Measurements from ENCODE around the gene HAUS2.
"Not testable (repeated sequence)": the region's sequence is repeated elsewhere in the genome, so short reads cannot be mapped to it uniquely, and the experiment has no call there.

Gene HAUS2

GRCh38 chr15:42548249-42549031 is at the start of gene HAUS2, which contains the start of gene LRRC57:
Gene HAUS2, plus strand, starts transcription at chr15:42548838. Its CDS starts 35 bp downstream, at chr15:42548873.
Gene LRRC57, minus strand, starts transcription at chr15:42548793. Its CDS starts 359 bp downstream, at chr15:42548434.
- in situ Hi-C loops (cut with MboI; ENCODE audit: low sequenced_read_pairs), result no loop called here

GRCh38 chr15:42499858-42500609 is 48.6 kb upstream of the HAUS2 start:
- in situ Hi-C loops (cut with MboI; ENCODE audit: low sequenced_read_pairs), result no loop called here

GRCh38 chr15:42502477-42502876 is 46.2 kb upstream of the HAUS2 start:
- in situ Hi-C loops (cut with MboI; ENCODE audit: low sequenced_read_pairs), result no loop called here

- in situ Hi-C loops (cut with MboI; ENCODE audit: low sequenced_read_pairs), result no loop called here
Measured at GRCh38 chr15:42503825-42504224, 44.8 kb upstream of the HAUS2 start.

GRCh38 chr15:42504631-42505030 is 44.0 kb upstream of the HAUS2 start:
- in situ Hi-C loops (cut with MboI; ENCODE audit: low sequenced_read_pairs), result no loop called here

- in situ Hi-C loops (cut with MboI; ENCODE audit: low sequenced_read_pairs), result no loop called here
Measured at GRCh38 chr15:42507514-42507913, 41.1 kb upstream of the HAUS2 start.

- in situ Hi-C loops (cut with MboI; ENCODE audit: low sequenced_read_pairs), result no loop called here
Measured at GRCh38 chr15:42508263-42508690, 40.4 kb upstream of the HAUS2 start.

- in situ Hi-C loops (cut with MboI; ENCODE audit: low sequenced_read_pairs), result no loop called here
Measured at GRCh38 chr15:42510258-42511006, 38.2 kb upstream of the HAUS2 start.

- in situ Hi-C loops (cut with MboI; ENCODE audit: low sequenced_read_pairs), result no loop called here
Measured at GRCh38 chr15:42511007-42511391, 37.6 kb upstream of the HAUS2 start.

- in situ Hi-C loops (cut with MboI; ENCODE audit: low sequenced_read_pairs), result no loop called here
Measured at GRCh38 chr15:42523331-42523730, 25.3 kb upstream of the HAUS2 start.

- in situ Hi-C loops (cut with MboI; ENCODE audit: low sequenced_read_pairs), result no loop called here
Measured at GRCh38 chr15:42528970-42529369, 19.7 kb upstream of the HAUS2 start.

GRCh38 chr15:42533246-42533645 is 15.4 kb upstream of the HAUS2 start:
- in situ Hi-C loops (cut with MboI; ENCODE audit: low sequenced_read_pairs), result no loop called here

GRCh38 chr15:42544853-42545629 is 3.6 kb upstream of the HAUS2 start:
- in situ Hi-C loops (cut with MboI; ENCODE audit: low sequenced_read_pairs), result no loop called here

- in situ Hi-C loops (cut with MboI; ENCODE audit: low sequenced_read_pairs), result no loop called here
Measured at GRCh38 chr15:42547918-42548248, 755 bp upstream of the HAUS2 start.

- in situ Hi-C loops (cut with MboI; ENCODE audit: low sequenced_read_pairs), result no loop called here
Measured at GRCh38 chr15:42549032-42549491, 424 bp downstream of the HAUS2 start.

- in situ Hi-C loops (cut with MboI; ENCODE audit: low sequenced_read_pairs), result no loop called here
Measured at GRCh38 chr15:42549741-42550392, 1.2 kb downstream of the HAUS2 start.

GRCh38 chr15:42553554-42553953 is 4.9 kb downstream of the HAUS2 start:
- in situ Hi-C loops (cut with MboI; ENCODE audit: low sequenced_read_pairs), result no loop called here

GRCh38 chr15:42556550-42557207 is 8.0 kb downstream of the HAUS2 start:
- in situ Hi-C loops (cut with MboI; ENCODE audit: low sequenced_read_pairs), result not testable (repeated sequence)

- in situ Hi-C loops (cut with MboI; ENCODE audit: low sequenced_read_pairs), result no loop called here
Measured at GRCh38 chr15:42558739-42559138, 10.1 kb downstream of the HAUS2 start.

Measured in HL-60/S4 (cell line).